ENCODE measurements around the gene NEDD8. TPM values are rescaled to one million over a fixed set of nuclear protein-coding genes. Genes with fewer than 3 reads are reported as not detected.

The NEDD8 gene
- total and polyA plus RNA-seq, 2 donors (not counting 3 experiments of a cell fraction or from before 2014, with no cell fraction given): 243 to 316 TPM

DNA sequence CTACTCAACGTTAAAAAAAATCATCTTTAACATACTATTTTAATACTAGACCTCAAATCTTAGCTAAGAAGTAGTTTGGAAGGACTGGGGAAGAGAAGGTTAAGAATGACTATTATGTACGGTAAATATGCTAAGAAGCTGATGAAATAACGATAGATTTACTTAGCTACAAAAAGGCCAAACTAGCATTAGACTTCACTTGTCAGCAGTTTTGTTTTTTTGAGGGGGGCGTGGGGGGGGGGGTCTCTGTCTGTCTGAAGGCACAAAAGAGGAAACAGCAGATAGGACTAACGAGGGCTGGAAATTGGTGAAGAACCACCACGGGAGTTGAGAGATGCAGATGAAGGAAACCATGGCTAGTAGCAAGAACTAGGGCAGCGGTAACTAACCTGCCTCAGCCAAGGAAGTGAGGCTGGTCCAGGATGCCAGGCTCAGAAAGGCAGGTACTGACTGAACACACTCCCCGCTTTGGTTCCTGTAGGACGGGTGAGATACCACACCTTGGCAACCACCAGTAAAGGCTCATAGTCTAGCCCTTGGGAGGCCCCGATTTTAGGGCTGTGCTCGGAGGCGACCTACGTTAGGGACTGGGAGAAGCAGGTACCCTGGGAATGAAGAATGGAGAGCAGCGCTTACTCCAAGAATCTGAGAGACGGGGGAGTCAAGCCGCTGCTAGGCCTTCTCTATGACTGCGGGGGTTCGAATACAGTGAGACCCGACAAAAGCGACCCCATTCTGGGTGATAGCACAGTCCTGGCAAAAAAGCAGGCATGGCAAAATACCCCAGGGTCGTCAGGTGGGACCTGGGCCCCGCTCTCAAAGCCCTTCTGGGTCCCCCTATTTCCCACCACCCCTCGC is 675 bp downstream of the NEDD8 start:
- ChIA-PET CTCF (interaction anchor here (1.2 kb wide), 1 partner anchor 10 kb away, joined by 3 read pairs; no protein-coding TSS in a partner anchor), POLR2A (interaction anchor here (0.6 kb wide), 1 partner anchor 17 kb away, joined by 5 read pairs; no protein-coding TSS in a partner anchor)
- peaks cover 62% of the 10 kb centered on the region for H3K79me2 ChIP-seq (ENCODE audit: control insufficient read depth, insufficient read depth, low read length)
- no peak for FAIRE-seq
- H3K4me3 ChIP-seq (replicated peaks in 1 of 3; ENCODE audit: insufficient read depth in 1 of 3, low read depth in 1 of 3, low read length in 3 of 3): peak overlapping the region; percentile 63 to 87 (median 67)
- DNase-seq (ENCODE audit: low read depth, low spot score): no peak
- peaks cover 38% of the 10 kb centered on the region for H3K4me1 ChIP-seq (ENCODE audit: control insufficient read depth, extremely low read depth, insufficient read depth, low read length)
- no peak for TF ChIP-seq JUN (IDR thresholded peaks at IDR 0.05; ENCODE audit: borderline replicate concordance, insufficient read depth, insufficient read length, low read depth)
- no peak for TF ChIP-seq GATA2 (IDR thresholded peaks at IDR 0.05; ENCODE audit: insufficient read depth, insufficient read length, low read depth, low read length)
- no peak for TF ChIP-seq MYC (IDR thresholded peaks at IDR 0.05; ENCODE audit: low read depth, low read length)
- TF ChIP-seq, protein P1, sequence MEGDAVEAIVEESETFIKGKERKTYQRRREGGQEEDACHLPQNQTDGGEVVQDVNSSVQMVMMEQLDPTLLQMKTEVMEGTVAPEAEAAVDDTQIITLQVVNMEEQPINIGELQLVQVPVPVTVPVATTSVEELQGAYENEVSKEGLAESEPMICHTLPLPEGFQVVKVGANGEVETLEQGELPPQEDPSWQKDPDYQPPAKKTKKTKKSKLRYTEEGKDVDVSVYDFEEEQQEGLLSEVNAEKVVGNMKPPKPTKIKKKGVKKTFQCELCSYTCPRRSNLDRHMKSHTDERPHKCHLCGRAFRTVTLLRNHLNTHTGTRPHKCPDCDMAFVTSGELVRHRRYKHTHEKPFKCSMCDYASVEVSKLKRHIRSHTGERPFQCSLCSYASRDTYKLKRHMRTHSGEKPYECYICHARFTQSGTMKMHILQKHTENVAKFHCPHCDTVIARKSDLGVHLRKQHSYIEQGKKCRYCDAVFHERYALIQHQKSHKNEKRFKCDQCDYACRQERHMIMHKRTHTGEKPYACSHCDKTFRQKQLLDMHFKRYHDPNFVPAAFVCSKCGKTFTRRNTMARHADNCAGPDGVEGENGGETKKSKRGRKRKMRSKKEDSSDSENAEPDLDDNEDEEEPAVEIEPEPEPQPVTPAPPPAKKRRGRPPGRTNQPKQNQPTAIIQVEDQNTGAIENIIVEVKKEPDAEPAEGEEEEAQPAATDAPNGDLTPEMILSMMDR (IDR thresholded peaks at IDR 0.05; ENCODE audit: extremely low read depth in 1 of 2, insufficient read depth in 1 of 2, low read depth in 1 of 2, low read length in 2 of 2): no peak
- no peak for TF ChIP-seq EZH2 (IDR thresholded peaks at IDR 0.05; ENCODE audit: borderline replicate concordance, low read depth, low read length, severe bottlenecking)
- TF ChIP-seq POLR2A (IDR thresholded peaks at IDR 0.05; ENCODE audit: low read depth, low read length): no peak
- TF ChIP-seq MAX (IDR thresholded peaks at IDR 0.05; ENCODE audit: insufficient read depth, insufficient read length): no peak
- no peak for TF ChIP-seq FOS (IDR thresholded peaks at IDR 0.05; ENCODE audit: borderline replicate concordance, insufficient read depth, low read length)
- no peak for TF ChIP-seq POLR2AphosphoS5 (IDR thresholded peaks at IDR 0.05; ENCODE audit: insufficient read depth, low read depth, low read length)
- peaks cover 4 to 10% of the 10 kb centered on the region in 2 experiments for H3K36me3 ChIP-seq (ENCODE audit: control insufficient read depth in 2 of 2, extremely low read depth in 1 of 2, insufficient read depth in 2 of 2, low read length in 2 of 2)
- H3K27me3 ChIP-seq (ENCODE audit: control insufficient read depth in 2 of 2, insufficient read depth in 2 of 2, low read length in 2 of 2): no peaks in the 10 kb centered on the region
- no peaks in the 10 kb centered on the region for H3K9me3 ChIP-seq (replicated peaks; ENCODE audit: control insufficient read depth, insufficient read depth, low read length)
- peak overlapping the region; percentile 95 for H3K9ac ChIP-seq (replicated peaks; ENCODE audit: extremely low read depth, insufficient read depth, low read length)
- intact Hi-C loops (cut with micrococcal nuclease): loop anchor here (1.0 to 2.0 kb wide), 5 partner anchors 7 to 116 kb away; partner anchors contain the start of genes CHMP4A, TINF2 and TM9SF1
- peak overlapping the region; percentile 73 for H2AFZ ChIP-seq (ENCODE audit: low read depth, low read length)
- peak overlapping the region; percentile 88 for H3K27ac ChIP-seq (ENCODE audit: insufficient read depth, low read depth, low read length)
- BruUV-seq (replicated peaks): TSS peak; percentile 65
- dilution Hi-C loops (cut with MboI; ENCODE audit: extremely low pct_ligation_motif_present, low sequenced_read_pairs): no loop called here
- peak overlapping the region; percentile 67 for H3K4me2 ChIP-seq (ENCODE audit: insufficient read depth, low read length)
- no peaks in the 10 kb centered on the region for H4K20me1 ChIP-seq (replicated peaks; ENCODE audit: control insufficient read depth, extremely low read depth, insufficient read depth, low read length)
- H3K9me1 ChIP-seq (replicated peaks; ENCODE audit: control insufficient read depth, extremely low read depth, insufficient read depth, low read length): no peaks in the 10 kb centered on the region

All from endothelial cell of umbilical vein (primary cell).